ENCODE measurements around the gene GDPD4. TPM values are rescaled to one million over a fixed set of nuclear protein-coding genes. Genes with fewer than 3 reads are reported as not detected.

Gene GDPD4
- total and polyA plus RNA-seq, 4 experiments from 2014 or later: not detected

GRCh38 chr11:77278595-77279506 lies 22.6 kb downstream of the GDPD4 start:
- Histone ChIP-seq H3K36me3 (ENCODE audit: insufficient read depth, low read length) (no peaks in the 10 kb centered on the region), H3K27ac (ENCODE audit: low read depth, low read length) (no peak overlapping the region), H3K4me3 (ENCODE audit: low read length in 2 of 2) (no peak overlapping the region), H3K27me3 (ENCODE audit: insufficient read depth, low read length) (no peaks in the 10 kb centered on the region), H3K4me1 (ENCODE audit: insufficient read depth, low read length) (no peaks in the 10 kb centered on the region), H3K9me3 (ENCODE audit: control insufficient read depth in 1 of 2, low read length in 2 of 2) (no peaks in the 10 kb centered on the region)
- no peaks in the 10 kb centered on the region for H3K4me1 Mint-ChIP-seq
- intact Hi-C loops (cut with micrococcal nuclease): no loop called here
- no peak overlapping the region for H3K27ac Mint-ChIP-seq
- peaks cover 12 to 15% of the 10 kb centered on the region in 2 donors for H3K27me3 Mint-ChIP-seq
- ChIA-PET POLR2A (ENCODE audit: partially characterized antibody) (no interaction called here), CTCF (ENCODE audit: partially characterized antibody) (no interaction called here)
- no peaks in the 10 kb centered on the region for H3K36me3 Mint-ChIP-seq
- H3K4me3 Mint-ChIP-seq: no peak overlapping the region
- no peak for DNase-seq
- no peaks in the 10 kb centered on the region for H3K9me3 Mint-ChIP-seq

GRCh38 chr11:77276271-77276670 lies 25.2 kb downstream of the GDPD4 start:
- no peaks in the 10 kb centered on the region for H3K4me1 ChIP-seq (ENCODE audit: insufficient read depth, low read length)
- H3K36me3 ChIP-seq (ENCODE audit: insufficient read depth, low read length): no peaks in the 10 kb centered on the region
- no peaks in the 10 kb centered on the region for H3K4me1 Mint-ChIP-seq
- no peaks in the 10 kb centered on the region for H3K27me3 ChIP-seq (ENCODE audit: insufficient read depth, low read length)
- ChIA-PET POLR2A (ENCODE audit: partially characterized antibody) (no interaction called here), CTCF (ENCODE audit: partially characterized antibody) (no interaction called here)
- DNase-seq: no peak
- H3K9me3 Mint-ChIP-seq: no peaks in the 10 kb centered on the region
- intact Hi-C loops (cut with micrococcal nuclease): no loop called here
- no peak overlapping the region for H3K27ac Mint-ChIP-seq
- H3K27ac ChIP-seq (ENCODE audit: low read depth, low read length): no peak overlapping the region
- no peaks in the 10 kb centered on the region for H3K36me3 Mint-ChIP-seq
- no peak overlapping the region for H3K4me3 ChIP-seq (ENCODE audit: low read length in 2 of 2)
- no peaks in the 10 kb centered on the region for H3K9me3 ChIP-seq (ENCODE audit: control insufficient read depth in 1 of 2, low read length in 2 of 2)
- H3K4me3 Mint-ChIP-seq: no peak overlapping the region
- peaks cover 3 to 11% of the 10 kb centered on the region in 2 donors for H3K27me3 Mint-ChIP-seq

GRCh38 chr11:77270921-77271320 lies 30.6 kb downstream of the GDPD4 start:
- H3K9me3 ChIP-seq (ENCODE audit: control insufficient read depth in 1 of 2, low read length in 2 of 2): no peaks in the 10 kb centered on the region
- no peak for DNase-seq
- H3K4me3 ChIP-seq (ENCODE audit: low read length in 2 of 2): no peak overlapping the region
- ChIA-PET POLR2A (ENCODE audit: partially characterized antibody) (no interaction called here), CTCF (ENCODE audit: partially characterized antibody) (interaction anchor here (1.8 kb wide), 1 partner anchor 10 kb away, joined by 4 read pairs; no protein-coding TSS in a partner anchor)
- Mint-ChIP-seq H3K9me3 (no peaks in the 10 kb centered on the region), H3K36me3 (no peaks in the 10 kb centered on the region), H3K4me3 (no peak overlapping the region), H3K4me1 (no peaks in the 10 kb centered on the region), H3K27me3 (peaks cover 0 to 14% of the 10 kb centered on the region in 2 donors), H3K27ac (no peak overlapping the region)
- no peaks in the 10 kb centered on the region for H3K36me3 ChIP-seq (ENCODE audit: insufficient read depth, low read length)
- intact Hi-C loops (cut with micrococcal nuclease): no loop called here
- no peaks in the 10 kb centered on the region for H3K4me1 ChIP-seq (ENCODE audit: insufficient read depth, low read length)
- no peaks in the 10 kb centered on the region for H3K27me3 ChIP-seq (ENCODE audit: insufficient read depth, low read length)
- H3K27ac ChIP-seq (ENCODE audit: low read depth, low read length): no peak overlapping the region

GRCh38 chr11:77269484-77270123 lies 31.9 kb downstream of the GDPD4 start:
- H3K27me3 Mint-ChIP-seq: peaks cover 0 to 14% of the 10 kb centered on the region in 2 donors
- Histone ChIP-seq H3K4me3 (ENCODE audit: low read length in 2 of 2) (no peak overlapping the region), H3K27me3 (ENCODE audit: insufficient read depth, low read length) (no peaks in the 10 kb centered on the region), H3K27ac (ENCODE audit: low read depth, low read length) (no peak overlapping the region), H3K9me3 (ENCODE audit: control insufficient read depth in 1 of 2, low read length in 2 of 2) (no peaks in the 10 kb centered on the region), H3K36me3 (ENCODE audit: insufficient read depth, low read length) (no peaks in the 10 kb centered on the region), H3K4me1 (ENCODE audit: insufficient read depth, low read length) (no peaks in the 10 kb centered on the region)
- no peak overlapping the region for H3K4me3 Mint-ChIP-seq
- no peaks in the 10 kb centered on the region for H3K4me1 Mint-ChIP-seq
- intact Hi-C loops (cut with micrococcal nuclease): no loop called here
- H3K36me3 Mint-ChIP-seq: no peaks in the 10 kb centered on the region
- ChIA-PET POLR2A (ENCODE audit: partially characterized antibody) (no interaction called here), CTCF (ENCODE audit: partially characterized antibody) (no interaction called here)
- peaks cover 0 to 4% (median 0%) of the 10 kb centered on the region in 8 donors for H3K9me3 Mint-ChIP-seq
- DNase-seq: no peak
- no peak overlapping the region for H3K27ac Mint-ChIP-seq

GRCh38 chr11:77267962-77268361 lies 33.5 kb downstream of the GDPD4 start:
- H3K27ac Mint-ChIP-seq: no peak overlapping the region
- no peaks in the 10 kb centered on the region for H3K4me1 Mint-ChIP-seq
- Histone ChIP-seq H3K27ac (ENCODE audit: low read depth, low read length) (no peak overlapping the region), H3K27me3 (ENCODE audit: insufficient read depth, low read length) (no peaks in the 10 kb centered on the region), H3K4me1 (ENCODE audit: insufficient read depth, low read length) (no peaks in the 10 kb centered on the region), H3K4me3 (ENCODE audit: low read length in 2 of 2) (no peak overlapping the region), H3K36me3 (ENCODE audit: insufficient read depth, low read length) (no peaks in the 10 kb centered on the region), H3K9me3 (ENCODE audit: control insufficient read depth in 1 of 2, low read length in 2 of 2) (no peaks in the 10 kb centered on the region)
- no peak for DNase-seq
- peaks cover 4 to 16% of the 10 kb centered on the region in 2 donors for H3K27me3 Mint-ChIP-seq
- CTCF ChIA-PET (ENCODE audit: partially characterized antibody): no interaction called here
- H3K9me3 Mint-ChIP-seq: peaks cover 0 to 14% (median 4%) of the 10 kb centered on the region in 8 donors
- intact Hi-C loops (cut with micrococcal nuclease): no loop called here
- no peaks in the 10 kb centered on the region for H3K36me3 Mint-ChIP-seq
- H3K4me3 Mint-ChIP-seq: no peak overlapping the region
- POLR2A ChIA-PET (ENCODE audit: partially characterized antibody): no interaction called here

DNA sequence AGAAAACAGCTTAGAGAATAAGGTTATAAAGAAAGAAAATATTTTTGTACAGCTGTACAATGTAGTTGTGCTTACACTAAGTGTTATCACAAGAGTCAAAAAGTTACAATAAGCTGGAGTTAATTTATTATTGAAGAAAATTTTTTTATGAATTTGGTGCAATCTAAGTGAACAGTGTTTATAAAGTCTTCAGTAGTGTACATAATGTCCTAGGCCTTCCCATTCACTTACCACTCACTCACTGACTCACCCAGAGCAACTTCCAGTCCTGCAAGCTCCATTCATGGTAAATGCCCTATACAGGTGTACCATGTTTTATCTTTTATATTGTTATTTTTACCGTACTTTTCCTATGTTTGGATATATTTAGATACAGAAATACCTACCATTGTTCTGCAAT lies 34.7 kb downstream of the GDPD4 start:
- Histone ChIP-seq H3K9me3 (ENCODE audit: control insufficient read depth in 1 of 2, low read length in 2 of 2) (no peaks in the 10 kb centered on the region), H3K27me3 (ENCODE audit: insufficient read depth, low read length) (no peaks in the 10 kb centered on the region), H3K36me3 (ENCODE audit: insufficient read depth, low read length) (no peaks in the 10 kb centered on the region), H3K4me3 (ENCODE audit: low read length in 2 of 2) (no peak overlapping the region), H3K27ac (ENCODE audit: low read depth, low read length) (no peak overlapping the region), H3K4me1 (ENCODE audit: insufficient read depth, low read length) (no peaks in the 10 kb centered on the region)
- H3K9me3 Mint-ChIP-seq: peaks cover 2 to 24% (median 14%) of the 10 kb centered on the region in 8 donors
- intact Hi-C loops (cut with micrococcal nuclease): no loop called here
- no peaks in the 10 kb centered on the region for H3K4me1 Mint-ChIP-seq
- ChIA-PET CTCF (ENCODE audit: partially characterized antibody) (no interaction called here), POLR2A (ENCODE audit: partially characterized antibody) (no interaction called here)
- no peak for DNase-seq
- no peak overlapping the region for H3K27ac Mint-ChIP-seq
- H3K4me3 Mint-ChIP-seq: no peak overlapping the region
- H3K36me3 Mint-ChIP-seq: no peaks in the 10 kb centered on the region
- H3K27me3 Mint-ChIP-seq: peaks cover 4 to 20% of the 10 kb centered on the region in 2 donors

- Histone ChIP-seq H3K27me3 (ENCODE audit: insufficient read depth, low read length) (no peaks in the 10 kb centered on the region), H3K4me3 (ENCODE audit: low read length in 2 of 2) (no peak overlapping the region), H3K27ac (ENCODE audit: low read depth, low read length) (no peak overlapping the region), H3K9me3 (ENCODE audit: control insufficient read depth in 1 of 2, low read length in 2 of 2) (no peaks in the 10 kb centered on the region), H3K36me3 (ENCODE audit: insufficient read depth, low read length) (no peaks in the 10 kb centered on the region), H3K4me1 (ENCODE audit: insufficient read depth, low read length) (no peaks in the 10 kb centered on the region)
- no peaks in the 10 kb centered on the region for H3K4me1 Mint-ChIP-seq
- H3K4me3 Mint-ChIP-seq: no peak overlapping the region
- no peaks in the 10 kb centered on the region for H3K36me3 Mint-ChIP-seq
- ChIA-PET POLR2A (ENCODE audit: partially characterized antibody) (no interaction called here), CTCF (ENCODE audit: partially characterized antibody) (no interaction called here)
- H3K27ac Mint-ChIP-seq: no peak overlapping the region
- H3K27me3 Mint-ChIP-seq: peaks cover 14 to 15% of the 10 kb centered on the region in 2 donors
- intact Hi-C loops (cut with micrococcal nuclease): no loop called here
- H3K9me3 Mint-ChIP-seq: peaks cover 2 to 32% (median 20%) of the 10 kb centered on the region in 8 donors
- no peak for DNase-seq
These were observed 38.7 kb downstream of the GDPD4 start for GRCh38 chr11:77262803-77263202.
